ENCODE measurements around the gene PER2.
"Not testable (repeated sequence)": the region's sequence is repeated elsewhere in the genome, so short reads cannot be mapped to it uniquely, and the experiment has no call there.

PER2 gene

DNA sequence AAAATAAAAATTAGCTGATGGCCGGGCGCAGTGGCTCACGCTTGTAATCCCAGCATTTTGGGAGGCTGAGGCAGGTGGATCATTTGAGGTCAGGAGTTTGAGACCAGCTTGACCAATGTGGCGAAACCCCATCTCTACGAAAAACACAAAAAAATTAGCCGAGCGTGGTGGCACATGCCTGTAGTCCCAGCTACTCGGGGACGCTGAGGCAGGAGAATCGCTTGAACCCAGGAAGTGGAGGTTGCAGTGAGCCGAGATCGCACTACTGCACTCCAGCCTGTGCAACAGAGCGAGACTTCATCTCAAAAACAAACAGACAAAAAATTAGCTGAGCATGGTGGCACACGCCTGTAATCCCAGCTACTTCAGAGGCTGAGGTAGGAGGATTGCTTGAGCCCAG is 22.3 kb upstream of the PER2 start:
- DNase-seq: not testable (repeated sequence)

DNA sequence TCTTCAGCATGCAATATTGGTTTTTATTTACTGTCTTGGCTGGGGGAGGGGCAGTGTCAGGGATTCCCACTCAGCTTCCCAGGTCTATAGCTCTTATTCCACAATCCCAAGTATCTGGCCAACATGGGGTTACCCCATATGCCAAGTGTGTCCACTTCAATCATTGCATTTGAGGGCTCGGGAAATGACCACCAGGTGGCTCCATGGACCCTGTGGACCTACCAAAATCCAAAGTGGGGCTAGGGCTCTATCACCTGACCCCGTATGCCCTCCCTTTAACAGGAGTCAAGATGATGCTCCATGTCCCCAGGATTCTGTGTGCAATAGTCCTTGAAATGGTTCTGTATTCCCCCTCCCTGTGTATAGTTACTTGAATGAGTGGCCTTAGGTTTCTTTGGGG is 19.8 kb upstream of the PER2 start:
- no peak for DNase-seq

DNA sequence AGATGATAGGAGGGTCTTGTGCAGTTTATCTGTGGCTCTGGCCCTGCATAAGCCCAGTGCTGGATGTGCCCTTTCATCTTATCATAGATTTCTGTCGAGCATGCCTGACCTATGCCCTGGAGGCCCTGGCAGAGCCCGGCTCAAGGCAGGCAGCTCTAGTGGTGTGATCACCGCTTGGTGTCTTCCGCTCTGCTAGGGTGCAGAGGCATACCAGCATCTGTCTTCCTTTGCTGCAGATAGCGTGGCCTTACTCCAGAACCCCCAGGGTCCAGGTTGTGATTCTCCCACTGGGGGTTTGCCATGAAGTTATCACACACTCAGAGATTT is 18.2 kb upstream of the PER2 start:
- no peak for DNase-seq

DNA sequence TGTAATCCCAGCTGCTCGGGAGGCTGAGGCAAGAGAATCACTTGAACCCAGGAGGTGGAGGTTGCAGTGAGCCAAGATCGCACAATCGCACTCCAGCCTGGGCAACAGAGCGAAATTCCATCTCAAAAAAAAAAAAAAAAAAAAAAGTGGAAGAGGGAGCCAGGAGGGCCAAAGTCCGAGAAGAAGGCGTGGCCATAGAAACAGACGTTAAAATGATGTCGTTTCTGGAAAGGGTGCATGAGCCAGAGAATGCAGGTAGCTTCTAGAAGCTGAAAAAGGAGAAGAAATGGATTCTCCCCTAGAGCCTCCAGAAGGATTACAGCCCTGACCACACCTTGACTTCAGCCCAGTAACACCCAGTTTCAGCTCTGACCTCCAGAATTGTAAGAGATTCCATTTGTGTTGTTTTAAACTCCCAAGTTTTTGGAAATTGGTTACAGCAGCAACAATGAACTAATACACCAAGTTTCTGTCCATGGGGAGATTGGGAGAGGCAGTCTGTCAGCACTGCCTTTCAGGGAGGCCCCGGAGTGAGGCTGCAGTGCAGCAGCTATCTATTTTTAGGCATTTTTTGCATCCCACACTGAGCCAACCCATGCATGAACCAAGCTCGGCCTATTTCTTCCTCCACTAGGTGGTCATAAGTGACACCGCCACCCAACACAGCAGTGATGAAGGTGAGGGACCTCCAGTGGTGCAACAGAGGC is 17.7 kb upstream of the PER2 start:
- DNase-seq: no peak

DNA sequence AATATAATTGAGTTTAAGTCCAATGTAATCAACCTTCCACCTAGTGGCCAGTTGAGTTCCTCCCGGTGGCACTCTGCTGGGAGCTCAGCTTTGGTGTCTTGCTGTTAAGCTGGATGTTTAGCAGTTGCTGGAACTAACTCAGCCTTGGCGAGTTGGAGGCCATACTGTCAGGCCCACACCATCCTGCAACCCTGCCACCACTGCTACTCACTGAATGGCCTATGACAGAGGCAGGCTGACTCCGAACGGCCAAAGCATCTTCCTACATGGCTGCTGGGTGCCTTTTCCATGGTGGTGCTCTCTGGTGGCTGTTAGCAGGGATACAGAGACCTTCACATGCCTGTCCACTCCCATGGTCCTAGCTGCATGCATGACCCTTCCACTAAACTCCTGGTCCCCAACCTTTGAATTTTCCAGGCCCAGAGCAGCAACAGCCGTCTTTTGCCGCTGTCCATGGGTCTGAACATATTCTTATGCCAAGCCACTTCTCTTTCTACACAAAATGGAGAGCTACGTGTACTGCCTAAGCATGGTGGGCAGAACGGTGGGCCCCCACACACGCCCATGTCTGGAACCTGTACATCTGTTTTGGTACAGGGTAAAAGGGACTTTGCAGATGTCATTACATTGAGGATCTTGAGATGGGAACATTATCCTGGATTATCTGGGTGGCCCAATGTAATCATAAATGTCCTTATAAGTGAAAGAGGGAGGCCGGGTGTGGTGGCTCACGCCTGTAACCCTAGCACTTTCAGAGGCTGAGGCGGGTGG is 16.9 kb upstream of the PER2 start:
- DNase-seq: no peak

DNA sequence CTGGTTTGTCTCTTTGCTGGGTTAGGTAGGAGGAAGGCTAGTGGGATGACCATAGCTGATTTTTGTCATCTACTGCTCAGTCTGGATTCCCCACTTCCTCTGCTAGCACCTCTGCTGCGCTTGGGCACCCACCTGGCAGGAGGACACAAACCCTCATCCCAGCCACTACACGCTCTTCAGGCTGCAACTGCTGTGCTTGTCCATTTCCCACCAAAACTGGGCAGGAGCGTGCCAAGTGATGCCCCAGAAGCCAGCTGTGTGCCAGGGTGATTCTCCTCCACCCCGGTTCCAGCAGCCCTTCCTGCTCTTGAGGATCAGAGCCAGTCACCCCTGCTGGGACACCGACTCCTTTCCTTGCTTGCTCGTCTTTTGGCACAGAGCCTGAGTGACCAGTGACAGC is 15.7 kb upstream of the PER2 start:
- no peak for DNase-seq

DNA sequence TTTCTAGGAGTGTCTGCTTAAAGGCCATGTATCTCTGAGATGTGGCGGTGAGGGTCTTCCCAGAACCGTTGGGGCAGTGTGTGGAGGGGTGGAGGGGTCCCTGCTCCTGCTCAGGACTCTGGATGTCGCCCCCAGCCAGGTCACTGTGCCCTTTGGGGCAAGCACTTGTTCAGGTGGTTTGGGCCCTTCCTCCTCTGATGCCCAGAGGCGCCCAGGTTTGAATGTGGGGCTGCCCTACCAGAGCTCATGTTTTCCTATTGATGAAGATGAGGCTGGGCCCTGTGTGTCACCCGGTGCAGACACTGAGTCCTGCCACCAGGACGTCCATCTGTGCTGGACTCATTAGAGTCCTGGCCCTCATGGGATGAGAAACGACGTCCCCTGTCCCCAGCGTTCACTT is 14.3 kb upstream of the PER2 start:
- no peak for DNase-seq

DNA sequence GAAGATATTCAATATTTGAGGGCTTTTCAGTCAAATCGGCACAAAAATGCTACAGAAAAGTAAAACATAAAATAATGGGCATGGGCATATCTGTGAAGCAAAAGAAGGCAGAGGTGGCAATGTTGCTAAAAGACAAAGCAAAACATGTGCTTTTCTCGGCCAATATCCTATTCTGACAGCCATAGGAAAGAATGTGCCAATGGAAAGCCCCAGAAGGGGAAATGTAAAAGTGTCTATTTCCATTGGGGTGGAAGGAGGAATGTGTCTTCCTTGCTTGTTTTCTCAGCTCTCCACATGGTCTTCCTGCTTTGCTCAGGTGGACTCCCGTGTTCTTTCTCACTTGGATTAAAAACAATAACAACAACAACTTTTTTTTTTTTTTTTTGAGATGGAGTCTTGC is 13.7 kb upstream of the PER2 start:
- no peak for DNase-seq

DNA sequence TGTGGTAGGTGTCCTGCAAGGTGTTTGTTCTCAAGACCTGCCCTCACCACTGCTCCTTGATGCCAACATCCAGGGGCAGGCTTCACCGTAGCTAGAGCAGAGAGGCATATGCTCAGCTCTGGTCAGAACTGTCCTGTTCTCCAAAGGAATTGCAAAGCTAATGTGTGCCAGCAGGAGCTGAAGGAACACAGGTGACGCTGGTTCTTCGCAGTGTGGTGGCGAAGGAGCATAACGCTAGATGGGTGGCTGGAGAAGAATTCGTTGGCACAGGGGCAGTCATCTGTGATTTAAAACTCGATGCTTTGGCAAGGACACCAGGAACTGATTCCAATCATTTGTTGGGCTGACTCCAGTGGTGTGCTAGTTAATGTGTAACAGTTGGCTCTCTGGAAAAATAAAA is 11.4 kb upstream of the PER2 start:
- DNase-seq: no peak

DNA sequence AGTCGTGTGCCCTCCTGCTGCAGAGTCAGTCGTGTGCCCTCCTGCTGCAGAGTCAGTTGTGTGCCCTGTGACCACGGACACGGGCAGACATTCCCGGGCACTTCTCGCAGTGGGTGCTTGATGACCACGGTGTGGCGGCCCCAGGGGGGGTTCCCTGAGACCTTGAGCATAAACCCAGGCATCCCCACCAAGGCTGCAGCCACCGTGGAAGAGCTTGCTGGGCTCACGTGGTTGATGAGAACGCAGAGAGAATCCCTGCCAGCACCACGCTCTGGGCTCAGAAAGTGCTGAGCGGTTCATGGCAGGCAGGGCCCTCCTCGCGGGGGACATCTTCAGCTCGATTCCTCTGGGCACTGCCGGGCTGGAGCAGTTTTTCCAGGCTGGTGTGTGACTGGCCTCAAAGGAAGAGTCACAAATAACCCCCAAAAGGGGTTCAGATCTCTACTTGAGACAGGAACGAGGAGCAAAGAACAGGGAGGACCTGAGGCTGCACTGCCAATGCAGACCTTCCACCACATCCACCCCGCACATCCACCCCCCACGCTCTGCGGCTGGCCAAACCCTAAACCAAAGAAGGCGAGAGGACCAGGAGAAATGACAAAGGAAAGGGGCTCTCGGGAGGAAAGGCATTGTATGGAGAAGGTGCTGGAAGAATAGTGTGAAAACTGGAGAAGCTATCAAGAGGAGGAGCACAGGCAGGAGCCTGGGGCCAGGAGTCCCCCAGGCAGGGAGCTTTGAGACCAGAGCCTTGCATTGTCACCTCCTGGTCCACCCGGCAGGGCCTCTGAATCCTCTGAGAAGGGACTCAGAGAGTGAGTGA is 8.4 kb upstream of the PER2 start:
- no peak for DNase-seq

DNA sequence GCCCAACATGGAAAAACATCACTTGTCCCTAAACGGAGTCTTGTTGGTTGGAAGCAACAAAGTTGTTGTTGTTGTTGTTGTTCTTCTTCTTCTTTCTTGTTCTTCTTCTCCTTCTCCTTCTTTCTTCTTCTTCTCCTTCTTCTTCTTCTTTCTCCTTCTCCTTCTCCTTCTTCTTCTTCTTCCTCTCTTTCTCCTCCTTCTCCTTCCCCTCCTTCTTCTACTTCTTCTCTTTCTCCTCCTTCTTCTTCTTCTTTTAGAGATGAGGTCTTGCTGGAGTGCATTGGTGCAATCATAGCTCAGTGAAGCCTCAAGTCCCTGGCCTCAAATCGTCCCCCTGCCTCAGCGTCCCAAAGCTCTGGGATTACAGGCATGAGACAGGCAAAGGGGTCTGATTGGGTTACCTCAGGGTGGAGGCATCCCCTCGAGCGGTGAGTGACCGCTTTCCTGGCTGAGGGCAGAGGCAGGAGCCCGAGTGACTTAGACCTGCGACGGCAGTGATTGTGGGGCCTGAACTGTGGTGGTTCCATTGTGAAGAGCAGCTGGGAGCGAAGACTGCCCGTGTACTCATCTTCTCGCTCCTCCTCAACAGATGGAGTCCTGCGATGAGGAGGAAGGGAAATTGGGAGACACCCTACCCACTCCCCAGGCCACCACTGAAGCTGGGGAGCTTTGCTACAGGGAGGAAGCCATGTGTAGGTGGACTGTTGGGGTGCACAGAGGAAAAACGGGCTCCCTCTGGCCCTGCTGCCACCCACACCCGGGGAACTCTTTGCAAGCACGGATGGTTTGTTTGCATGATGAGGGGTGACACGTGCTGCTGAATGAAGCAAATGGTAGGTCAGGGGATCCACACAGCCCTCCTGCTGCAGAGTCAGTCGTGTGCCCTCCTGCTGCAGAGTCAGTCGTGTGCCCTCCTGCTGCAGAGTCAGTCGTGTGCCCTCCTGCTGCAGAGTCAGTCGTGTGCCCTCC is 7.0 kb upstream of the PER2 start:
- DNase-seq: no peak

DNA sequence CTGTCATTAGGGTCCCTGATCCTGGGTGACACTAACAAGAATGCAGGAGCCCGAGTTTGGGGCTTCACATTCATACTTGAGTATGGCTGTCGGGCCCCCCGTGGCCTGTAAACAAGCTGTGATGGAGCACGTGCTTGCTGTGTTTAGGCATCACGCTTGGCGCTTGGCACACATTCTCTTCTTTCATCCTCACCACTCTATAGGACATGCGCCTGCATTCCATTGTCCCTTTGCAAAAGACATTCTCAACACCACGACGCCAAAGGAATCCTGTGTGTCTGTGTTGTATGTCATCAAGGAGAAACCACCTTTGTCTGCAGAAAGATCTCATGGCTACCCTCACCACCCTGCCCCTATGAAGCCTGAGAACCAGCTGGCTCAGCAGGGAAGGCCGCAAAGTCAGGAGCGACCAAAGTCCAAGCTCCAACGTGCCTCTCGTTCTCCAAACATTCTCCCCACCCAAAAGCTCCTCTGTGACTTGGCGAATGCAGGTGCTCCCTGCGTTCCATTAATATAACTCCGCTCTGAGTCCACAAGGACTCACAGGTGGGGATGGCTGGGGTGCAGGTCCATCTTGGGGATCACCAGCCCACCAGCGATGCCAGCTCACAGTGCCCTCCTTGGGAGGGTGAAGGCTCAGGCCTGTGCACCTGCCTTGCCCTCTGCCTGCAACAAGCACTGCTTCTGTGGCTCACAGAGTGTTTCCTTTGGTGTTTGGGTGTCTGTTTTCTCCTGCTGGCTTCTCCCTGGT is 6.2 kb upstream of the PER2 start:
- no peak for DNase-seq

DNA sequence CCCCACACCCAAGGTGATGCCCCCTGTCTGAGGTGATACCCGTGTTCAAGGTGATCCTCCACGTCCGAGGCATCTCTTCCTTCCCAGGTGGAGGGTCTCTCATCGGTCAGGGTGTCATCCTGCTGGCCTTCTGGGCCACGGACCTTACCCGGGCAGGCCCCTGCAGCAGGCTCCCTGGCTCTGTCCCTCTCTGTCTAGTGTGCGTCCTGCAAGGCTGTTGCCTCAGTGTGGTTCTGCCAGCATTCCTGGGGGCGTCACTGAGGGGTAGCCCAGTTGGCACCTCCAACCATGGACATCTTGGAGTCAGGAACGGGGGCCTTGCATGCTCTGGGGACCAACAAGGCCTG is 5.6 kb upstream of the PER2 start:
- no peak for DNase-seq

DNA sequence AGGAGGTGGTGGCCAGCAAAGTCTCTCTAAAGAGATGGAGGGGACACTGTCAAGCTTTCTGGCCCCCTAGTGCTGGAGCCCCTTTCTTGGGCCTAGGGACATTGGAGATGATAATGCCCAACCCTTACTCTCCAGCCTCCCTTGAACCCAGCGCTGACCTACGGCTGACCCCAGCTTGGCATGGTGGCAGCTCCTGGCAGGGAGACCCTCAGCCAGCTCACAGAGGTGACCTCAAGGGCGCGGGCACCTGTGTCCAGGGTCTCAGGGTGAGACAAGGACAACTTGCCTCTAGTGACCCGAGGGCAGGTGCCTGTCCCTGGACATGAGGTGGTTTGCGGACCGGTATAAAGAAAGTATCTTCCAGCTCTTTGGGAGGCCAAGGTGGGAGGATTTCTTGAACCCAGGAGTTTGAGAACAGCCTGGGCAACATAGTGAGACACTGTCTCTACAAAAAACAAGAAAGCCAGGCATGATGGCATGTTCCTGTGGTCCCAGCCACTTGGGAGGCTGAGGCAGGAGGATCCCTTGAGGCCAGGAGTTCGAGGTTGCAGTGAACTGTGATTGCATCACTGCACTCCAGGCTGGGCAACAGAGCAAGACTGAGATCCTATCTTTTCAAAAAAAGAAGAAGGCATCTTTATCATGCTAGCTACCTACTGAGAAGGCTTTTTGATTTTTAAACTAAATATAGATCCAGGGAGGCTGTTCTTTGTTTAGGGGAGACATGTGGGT is 3.3 kb upstream of the PER2 start:
- DNase-seq: no peak

DNA sequence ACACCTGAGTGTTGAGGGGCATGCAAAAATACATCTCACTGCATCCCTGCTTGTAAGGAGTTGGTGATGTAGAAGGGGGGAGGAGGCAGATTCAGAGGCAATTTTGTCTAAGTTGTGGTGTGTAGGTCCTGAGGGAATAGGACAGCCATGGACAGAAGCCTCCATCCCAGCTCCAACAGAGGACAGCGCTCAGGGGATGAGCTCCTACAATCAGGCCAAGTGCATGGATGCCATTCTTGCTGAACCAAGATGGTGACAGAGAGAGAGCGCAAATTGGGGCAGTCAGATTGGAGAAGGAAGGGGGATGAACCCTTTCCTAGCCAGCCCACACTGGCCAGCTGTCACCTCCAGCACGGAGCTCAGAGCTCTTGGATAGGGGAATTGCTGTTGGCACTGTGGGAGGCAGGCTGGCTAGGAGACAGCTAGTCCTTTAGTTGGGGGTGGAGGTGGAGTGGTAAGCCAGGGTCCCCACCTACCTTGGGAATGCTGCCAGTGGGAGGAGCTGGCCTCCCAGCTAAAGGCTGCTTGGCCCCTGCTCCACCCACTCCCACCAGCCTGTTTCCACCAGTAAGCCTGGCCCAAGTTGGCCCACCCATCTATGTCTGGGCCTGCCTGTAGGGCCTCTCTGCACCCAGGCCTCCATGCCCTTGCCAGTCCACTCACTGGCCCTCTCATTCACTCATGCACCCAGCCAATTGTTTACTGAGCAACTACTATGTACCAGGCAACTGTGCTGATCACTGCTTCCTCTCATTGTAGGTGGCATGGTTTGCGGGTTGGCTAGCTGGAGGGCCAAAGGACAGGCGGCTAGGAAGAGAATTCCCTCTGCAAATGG is 2.5 kb upstream of the PER2 start:
- no peak for DNase-seq

DNA sequence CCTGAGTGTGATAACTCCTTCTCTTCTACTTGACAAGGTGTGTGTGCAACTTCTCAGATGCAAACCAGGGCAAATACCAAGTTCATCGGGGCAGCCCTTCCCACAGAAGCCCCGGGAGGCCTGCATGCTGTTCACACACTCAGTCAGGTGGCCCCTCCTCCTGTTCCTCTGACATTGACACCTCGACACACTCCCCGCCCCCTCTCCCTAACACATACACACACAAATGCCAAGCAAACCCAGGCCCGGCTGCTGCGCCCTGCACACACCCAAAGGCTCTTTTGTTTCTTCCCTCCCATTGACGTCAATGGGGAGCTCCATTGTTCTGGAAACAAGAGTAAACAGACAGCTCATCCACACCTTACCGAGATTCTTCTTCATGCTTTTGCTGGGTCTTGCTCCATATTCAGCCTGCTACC is 1.7 kb upstream of the PER2 start:
- no peak for DNase-seq

DNA sequence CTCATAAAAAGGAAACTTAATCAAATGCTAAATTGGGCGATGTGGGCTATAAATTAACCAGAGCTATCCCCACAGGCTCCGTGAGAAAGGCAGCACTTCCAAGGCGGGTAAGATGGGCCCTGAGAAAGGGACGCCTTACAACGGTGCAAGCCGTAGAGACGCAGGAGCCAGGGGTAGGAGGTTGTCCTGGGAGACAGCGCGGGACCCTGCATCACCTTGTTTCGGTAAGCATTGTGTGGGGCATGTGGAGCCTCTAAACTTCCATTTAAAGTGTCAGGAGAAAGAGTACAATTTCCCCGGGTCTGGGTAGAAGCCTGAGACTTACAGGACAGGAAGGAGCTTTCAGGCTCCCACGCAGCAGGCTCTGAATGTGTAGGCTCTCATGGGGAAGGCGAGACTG is 1.2 kb upstream of the PER2 start:
- DNase-seq: no peak

DNA sequence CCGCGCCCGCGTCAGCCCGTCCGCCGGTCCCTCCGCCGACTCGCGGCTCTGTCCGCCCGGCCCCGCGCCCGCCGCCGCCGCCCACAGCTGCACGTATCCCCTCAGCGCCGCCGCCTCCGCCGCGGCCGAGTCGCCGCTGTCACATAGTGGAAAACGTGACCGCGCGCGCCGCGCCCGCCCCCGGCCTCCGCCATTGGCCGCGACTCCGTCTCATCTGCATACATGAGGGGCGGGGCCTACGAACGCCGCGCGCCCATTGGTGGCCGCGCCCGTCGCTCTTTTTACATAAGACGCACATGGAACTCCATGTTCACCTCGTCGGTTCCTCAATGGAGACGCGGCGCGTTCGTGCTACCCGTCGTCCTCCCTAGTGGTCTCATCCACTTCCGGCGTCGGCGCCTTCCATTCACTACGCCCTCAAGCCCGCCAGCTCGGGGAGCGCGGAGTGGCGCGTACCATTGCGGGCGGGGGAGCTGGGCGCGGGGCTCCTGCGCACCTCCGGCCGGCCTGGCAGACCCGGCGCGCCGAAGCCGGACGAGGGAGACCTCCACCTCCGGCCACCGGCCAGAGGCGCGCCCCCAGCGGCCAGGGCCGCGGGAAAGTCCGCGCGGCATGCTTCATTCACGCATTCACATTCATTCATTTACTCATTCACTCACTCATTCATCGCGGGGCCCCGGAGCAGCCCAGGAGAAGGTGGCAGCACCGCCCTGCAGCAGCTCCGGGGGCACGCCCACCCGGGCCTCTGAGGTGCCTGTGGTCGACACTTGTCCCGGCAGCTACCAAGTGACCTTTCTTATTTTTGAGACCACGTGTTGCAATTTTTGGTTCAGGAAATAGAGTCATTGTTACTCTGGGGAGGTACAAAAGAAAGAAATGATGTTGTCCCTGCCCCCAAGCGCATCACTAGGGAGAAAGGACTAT is 502 bp upstream of the PER2 start:
- peak; percentile 97 for DNase-seq

DNA sequence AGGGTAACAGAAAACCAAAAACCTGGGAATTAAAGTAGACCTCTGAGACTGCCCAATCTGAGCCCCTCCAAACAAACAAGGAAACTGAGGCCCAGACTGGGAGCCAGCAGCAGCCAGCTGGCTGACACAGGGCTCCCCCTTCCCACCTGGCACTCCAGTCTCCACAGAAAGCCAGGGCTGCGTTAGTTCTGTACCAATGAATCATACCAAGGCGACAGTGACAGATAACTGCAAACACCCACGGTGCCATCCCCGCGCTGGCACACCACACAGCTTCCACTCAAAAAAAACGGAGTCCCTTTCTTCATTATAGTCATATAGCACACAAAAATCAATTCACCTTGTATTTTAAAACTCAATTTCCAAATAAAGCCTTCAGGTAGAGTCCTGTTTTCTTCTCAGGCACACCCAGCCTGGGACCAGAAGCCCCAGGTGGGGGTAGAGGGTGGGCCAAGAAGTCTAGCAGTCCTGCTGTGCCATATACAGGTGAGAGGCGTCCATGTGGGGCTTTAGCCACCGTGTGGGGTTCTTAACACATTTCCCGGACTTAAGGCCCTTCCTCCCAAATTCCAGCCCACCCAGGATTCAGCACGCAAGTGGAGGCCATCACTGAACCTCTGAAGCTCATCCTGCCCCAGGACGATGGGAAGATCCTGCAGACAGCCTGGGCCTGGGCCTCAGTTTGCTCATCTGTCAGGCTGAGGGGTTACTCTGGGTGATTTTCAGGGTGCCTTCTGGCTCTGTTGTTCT is 1.2 kb downstream of the PER2 start:
- no peak for DNase-seq
